ENCODE results near the gene MCTS1. TPM values are rescaled to one million over a fixed set of nuclear protein-coding genes. Genes with fewer than 3 reads are reported as not detected.
"Not testable (repeated sequence)": the region's sequence is repeated elsewhere in the genome, so short reads cannot be mapped to it uniquely, and the experiment has no call there.

The MCTS1 gene
- polyA plus RNA-seq, 1 donor = 36.6 TPM

DNA sequence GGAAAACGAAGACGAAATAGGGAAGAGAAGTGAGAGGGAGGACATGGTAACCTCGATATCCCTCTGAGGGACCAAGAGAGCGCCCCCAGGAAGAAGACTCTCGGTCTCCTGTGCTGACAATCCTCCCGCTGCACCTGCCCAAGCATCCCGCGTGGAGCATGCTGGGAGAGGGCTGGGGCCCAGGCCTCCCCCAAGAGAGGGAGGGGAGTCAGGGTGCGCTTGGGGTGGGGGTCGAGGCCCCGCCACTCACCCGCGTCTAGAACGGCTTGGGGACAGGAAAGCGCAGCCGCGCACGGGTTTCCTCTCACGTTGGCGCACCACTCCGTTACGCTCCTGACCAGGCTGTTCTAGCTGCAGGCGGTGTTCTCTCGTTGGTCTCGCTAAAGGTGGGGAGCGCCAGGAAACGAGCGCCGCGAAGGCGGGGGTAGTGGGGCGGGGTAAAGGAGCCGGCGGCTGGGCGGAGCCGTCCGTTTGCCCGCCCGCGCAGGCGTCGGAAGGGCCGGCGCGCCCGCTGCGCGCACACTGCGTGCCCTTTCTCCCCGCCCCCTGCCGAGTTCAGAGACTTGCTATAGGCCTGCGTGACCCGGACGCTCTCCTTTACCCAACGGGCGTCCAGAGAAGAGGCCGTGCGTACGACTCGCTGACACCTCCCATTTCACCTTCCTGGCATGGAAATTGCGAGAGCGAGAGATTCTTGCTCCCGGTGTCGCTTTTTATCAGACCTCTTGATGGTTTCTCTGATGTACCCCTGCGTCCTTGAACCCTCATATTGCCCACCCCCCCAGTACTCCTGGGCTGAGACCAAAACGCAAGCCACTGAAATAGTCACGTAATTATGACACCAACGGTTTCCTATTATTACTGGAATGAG, 26.0 kb downstream of the MCTS1 start, which contains the start of gene C1GALT1C1:
Gene C1GALT1C1, minus strand, starts transcription at position 388 of the 871 bp plus-strand sequence. CDS start 2,888 bp downstream, outside the sequence.
- peak; percentile 47 for DNase-seq (ENCODE audit: low read depth)

DNA sequence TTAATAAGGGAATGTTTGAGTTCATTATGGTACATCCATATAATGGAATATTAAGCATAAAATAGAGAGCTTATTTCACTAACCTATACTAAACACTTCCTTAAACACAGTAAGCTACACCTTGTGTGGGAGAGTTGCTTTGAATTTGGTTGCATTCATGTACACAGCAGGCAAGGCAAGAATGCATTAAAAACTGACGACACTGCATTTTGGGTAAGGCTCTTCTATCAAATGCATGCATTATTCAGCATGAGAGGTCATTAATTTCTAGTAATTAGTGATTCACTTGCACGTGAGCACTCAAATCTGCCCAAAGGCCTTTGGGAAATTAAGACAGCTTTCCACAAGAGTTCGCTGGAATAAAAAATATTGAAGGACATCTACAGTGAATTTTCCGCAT, 34.7 kb downstream of the MCTS1 start:
- DNase-seq (ENCODE audit: low read depth) = no peak

DNA sequence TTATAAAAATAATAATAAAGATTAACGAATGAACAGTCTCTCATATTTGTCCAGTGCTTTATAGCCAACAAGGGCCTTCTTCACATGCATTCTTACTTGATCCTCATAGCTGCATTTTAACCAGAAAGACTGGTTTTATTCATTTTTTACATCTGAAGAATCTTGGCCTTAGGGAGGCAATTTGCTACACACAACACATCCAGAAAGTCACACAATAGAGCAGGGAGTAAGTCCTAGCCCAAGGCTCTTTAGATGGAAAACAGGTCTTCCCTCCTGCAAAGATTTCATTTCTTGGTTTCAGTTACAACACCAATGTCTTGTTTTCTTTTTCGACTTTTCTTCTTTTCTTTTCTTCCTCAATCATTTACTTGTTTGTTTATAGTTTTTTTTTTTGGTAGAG, 39.0 kb downstream of the MCTS1 start:
- no peak for DNase-seq (ENCODE audit: low read depth)

- no peak for DNase-seq (ENCODE audit: low read depth)
These were observed 43.2 kb downstream of the MCTS1 start for GRCh38 chrX:120647127-120647526.

DNA sequence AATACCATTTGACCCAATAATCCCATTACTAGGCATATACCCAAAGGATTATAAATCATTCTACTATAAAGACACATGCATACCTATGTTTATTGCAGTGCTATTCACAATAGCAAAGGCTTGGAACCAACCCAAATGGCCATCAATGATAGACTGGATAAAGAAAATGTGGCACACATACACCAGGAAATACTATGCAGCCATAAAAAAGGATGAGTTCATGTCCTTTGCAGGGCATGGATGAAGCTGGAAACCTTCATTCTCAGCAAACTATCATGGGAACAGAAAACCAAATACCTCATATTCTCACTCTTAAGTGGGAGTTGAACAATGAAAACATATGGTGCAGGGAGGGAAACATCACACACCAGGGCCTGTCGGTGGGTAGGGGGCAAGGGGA, 48.4 kb downstream of the MCTS1 start:
- not testable (repeated sequence) for DNase-seq (ENCODE audit: low read depth)

- no peak for DNase-seq (ENCODE audit: low read depth)
These were observed 49.1 kb downstream of the MCTS1 start for GRCh38 chrX:120653000-120653399.

DNA sequence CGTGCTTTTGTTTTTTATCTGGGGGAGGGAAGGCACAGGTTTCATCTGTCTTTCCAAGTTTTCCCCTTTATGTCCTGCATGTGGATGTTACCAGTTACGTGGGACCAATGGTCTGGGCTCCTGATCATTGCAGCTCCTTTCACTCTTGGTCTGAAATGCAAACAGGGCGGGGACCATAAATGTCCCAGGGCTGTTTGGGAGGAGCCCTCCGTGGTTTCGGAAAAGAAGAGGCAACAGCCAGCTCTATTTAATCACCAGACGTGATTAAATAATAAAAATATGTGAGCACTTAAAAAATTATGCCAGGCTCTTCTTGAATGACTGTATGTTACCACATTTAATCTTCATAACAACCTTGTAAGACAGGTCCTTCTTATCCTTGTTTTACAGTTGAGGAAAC, 56.7 kb downstream of the MCTS1 start:
- no peak for DNase-seq (ENCODE audit: low read depth)

Other genes with a start within 250 kb of the MCTS1 start
- gene ATP1B4, start 242.0 kb upstream of the MCTS1 start, polyA plus RNA-seq (ENCODE audit: insufficient read length) = 325 TPM
- gene LAMP2, start 134.8 kb upstream of the MCTS1 start, polyA plus RNA-seq (ENCODE audit: insufficient read length) = 131 TPM
- gene CUL4B, start 43.1 kb upstream of the MCTS1 start, polyA plus RNA-seq (ENCODE audit: insufficient read length) = 25.6 TPM
- gene C1GALT1C1, start 26.0 kb downstream of the MCTS1 start, polyA plus RNA-seq (ENCODE audit: insufficient read length) = 12.7 TPM